ENCODE results near the gene TCL1A.

Gene TCL1A

GRCh38 chr14:95705518-95705917, 8.4 kb downstream of the TCL1A start:
- no peak for DNase-seq (ENCODE audit: low spot score)

DNA sequence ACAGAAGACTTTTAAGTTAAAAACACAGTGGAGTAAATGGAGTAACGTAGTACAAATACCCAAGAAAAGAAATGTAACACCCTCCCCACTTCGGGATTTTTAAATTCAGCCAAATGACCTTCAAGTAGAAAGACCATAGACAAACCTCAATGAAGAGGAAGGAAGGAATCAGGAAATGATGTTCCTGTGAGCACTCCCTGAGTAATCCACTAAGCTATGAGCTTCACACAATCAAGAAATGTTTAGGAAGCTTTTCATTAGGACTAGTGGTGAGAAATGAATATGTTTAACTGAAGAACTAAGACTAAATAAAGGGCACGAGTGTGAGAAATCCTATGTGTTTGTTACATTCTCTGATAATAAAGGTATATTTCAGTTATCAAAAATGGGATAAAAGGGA, 10.1 kb downstream of the TCL1A start:
- no peak for DNase-seq (ENCODE audit: low spot score)

DNA sequence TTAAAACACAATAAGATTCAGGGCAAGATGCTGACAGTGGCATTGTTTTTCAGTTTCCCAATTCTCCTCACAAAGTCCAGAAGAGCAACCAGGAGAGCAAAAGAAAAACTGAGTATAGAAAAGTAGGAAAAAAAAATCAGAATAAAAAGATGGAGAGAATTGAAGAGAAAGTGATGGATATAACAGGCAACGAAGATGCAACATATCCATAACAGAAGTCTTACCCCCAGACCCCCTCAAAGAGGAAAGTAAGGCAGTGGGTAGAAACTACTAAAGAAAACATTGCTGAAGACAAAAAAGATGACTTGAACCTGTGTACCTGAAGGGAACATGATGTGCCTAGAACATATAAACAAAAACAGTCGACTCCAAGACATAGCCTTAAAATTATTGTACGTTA, 10.6 kb downstream of the TCL1A start:
- no peak for DNase-seq (ENCODE audit: low spot score)

GRCh38 chr14:95701846-95702221, 12.1 kb downstream of the TCL1A start:
- no peak for DNase-seq (ENCODE audit: low spot score)

DNA sequence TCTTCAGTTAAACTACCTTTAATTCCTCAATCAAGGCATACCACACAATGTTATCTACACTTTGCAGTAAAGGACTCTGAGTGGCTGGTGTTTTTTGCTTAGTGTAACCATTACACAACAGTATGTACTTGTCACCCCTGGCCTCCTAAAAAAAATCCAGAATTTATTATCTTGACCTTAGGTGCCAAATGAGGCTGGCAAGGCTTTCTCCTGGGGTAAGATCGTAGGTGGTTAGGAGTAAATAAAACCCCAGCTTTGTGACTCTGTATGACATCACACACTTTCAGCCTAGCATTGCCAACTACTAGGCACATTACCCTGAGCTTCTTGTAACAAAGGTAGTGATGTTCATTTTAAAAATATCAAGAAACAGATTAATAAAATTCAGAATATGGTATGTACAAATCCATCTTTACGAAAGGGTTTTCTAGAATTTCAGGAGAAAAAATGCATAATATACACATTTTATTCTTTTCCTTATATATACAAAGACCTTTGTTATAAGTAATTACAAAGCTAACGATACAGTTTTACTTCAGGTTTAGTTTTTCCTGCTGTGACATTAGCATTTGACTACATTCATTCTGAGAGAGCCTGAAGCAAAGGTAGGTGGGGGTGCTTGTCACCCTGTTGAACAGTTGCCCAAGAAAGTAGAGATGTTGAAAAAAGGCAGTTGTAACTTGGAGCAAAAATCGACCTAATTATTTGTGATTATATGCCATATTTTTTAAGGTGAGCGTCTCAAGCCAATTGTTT, 13.5 kb downstream of the TCL1A start:
- no peak for DNase-seq (ENCODE audit: low spot score)

DNA sequence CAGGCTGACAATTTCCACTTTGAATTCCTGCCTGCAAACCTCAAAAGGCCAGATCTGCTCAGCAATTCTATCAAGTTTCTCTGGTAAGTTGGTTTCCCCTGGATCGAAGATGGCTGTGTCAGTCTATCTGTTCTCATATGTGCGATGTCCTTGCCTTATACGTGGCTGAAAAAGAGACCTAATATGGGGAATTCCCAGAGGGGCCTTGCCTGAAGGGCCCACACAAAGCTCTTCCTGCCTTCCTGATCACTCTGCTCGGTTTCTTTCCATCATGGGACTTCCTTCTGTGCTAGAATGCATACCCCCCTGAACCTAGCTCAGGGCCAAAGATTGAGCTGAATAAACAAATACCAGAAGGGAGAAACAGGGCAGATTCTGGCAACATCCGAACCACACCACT, 14.5 kb downstream of the TCL1A start:
- no peak for DNase-seq (ENCODE audit: low spot score)

DNA sequence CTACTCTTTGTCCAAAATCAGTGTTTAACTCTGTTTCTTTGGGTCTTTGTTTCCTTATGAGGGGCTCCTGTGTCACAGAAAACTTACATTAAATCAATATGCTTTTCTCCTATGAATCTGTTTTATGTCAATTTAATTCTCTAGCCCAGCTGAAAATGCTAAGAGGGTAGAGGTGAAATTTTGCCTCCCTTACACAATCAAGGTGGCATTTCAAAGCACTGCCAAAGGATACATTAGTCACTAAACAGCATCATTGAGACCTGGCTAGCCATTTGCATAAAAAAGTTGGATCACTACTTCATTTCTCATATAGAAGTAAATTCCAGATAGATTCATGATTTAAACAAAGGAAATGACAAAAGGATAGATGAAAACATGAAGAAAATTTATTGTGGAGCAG, 15.6 kb downstream of the TCL1A start:
- no peak for DNase-seq (ENCODE audit: low spot score)

DNA sequence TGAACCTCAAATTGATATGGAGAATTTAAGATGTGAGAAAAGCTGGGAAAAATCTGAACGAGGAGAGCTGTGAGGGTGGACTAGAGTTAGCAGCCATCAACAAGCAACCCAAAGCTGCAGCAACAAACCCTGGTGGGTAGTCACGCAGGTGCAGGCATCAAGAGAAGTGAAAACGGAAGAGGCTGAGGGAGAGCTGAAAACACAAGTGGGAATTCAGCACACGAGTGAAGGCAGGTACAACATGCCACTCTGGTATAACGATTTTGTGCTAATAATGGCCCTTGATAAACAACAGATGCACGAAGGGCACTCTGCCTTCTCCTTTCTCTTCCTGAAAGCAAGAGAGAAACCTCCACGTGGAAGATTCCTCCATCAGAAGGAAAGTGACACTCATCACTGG, 16.2 kb downstream of the TCL1A start:
- DNase-seq (ENCODE audit: low spot score), result no peak

- no peak for DNase-seq (ENCODE audit: low spot score)
Observed at GRCh38 chr14:95696741-95697140, 17.2 kb downstream of the TCL1A start.

- no peak for DNase-seq (ENCODE audit: low spot score)
Observed at GRCh38 chr14:95695913-95696312, 18.0 kb downstream of the TCL1A start.

GRCh38 chr14:95695051-95695450, 18.9 kb downstream of the TCL1A start:
- no peak for DNase-seq (ENCODE audit: low spot score)

DNA sequence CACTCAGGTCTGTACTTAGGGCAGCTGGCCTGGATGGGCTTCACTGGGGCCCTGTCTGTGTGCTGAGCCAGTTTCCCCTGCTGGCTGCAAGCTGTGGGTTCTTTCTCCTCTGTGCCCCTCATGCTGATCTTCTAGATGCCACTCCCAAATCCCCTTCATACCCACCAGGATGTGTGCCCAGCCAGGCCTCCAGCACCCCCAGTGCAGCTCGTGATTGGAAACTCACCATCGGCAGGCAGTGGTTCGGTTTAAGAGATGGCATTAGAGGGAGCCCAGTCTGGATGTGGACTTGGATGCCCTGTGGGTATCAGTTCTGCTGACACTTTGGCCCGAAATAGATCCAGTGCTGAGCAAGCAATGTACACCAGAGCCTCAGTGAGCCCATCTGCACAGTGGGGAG, 21.8 kb downstream of the TCL1A start:
- no peak for DNase-seq (ENCODE audit: low spot score)

GRCh38 chr14:95691591-95691990, 22.3 kb downstream of the TCL1A start:
- DNase-seq (ENCODE audit: low spot score), result no peak

DNA sequence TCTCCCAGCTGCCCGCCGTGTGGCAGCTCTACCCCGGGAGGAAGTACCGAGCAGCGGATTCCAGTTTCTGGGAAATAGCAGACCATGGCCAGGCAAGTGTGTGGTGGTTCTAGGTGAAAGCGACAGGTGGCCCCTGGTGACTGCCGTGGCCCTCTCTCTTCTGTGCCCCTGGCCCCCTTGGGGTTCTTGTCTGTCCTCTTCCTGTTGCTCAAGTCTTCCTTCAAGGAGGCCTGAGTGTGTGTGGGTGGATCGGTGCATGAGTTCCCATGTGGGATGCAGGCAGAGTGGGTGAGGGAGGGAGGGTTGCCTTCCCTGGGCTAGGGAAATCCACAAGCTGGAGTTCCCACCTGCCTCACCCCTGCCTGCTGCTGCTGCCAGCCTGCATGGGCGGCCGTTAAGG, 23.1 kb downstream of the TCL1A start:
- no peak for DNase-seq (ENCODE audit: low spot score)

DNA sequence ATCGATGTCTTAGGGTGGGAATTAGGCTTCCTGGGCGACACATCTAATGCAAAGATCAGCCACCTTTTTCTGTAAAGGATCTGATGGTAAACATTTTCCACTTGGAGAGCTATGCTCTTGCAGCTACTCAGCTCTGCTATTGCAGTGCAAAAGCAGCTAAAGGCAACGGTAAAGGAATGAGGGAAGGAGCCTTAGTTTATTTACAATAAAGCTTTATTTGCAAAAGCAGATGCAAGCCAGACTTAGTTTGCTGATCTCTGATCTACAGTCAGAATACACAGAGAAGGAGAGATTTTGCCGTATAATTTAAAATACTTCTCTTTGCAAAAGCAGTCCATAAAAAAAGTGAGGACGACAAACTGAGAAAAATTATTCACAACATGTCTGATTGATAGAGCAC, 24.5 kb downstream of the TCL1A start:
- no peak for DNase-seq (ENCODE audit: low spot score)

DNA sequence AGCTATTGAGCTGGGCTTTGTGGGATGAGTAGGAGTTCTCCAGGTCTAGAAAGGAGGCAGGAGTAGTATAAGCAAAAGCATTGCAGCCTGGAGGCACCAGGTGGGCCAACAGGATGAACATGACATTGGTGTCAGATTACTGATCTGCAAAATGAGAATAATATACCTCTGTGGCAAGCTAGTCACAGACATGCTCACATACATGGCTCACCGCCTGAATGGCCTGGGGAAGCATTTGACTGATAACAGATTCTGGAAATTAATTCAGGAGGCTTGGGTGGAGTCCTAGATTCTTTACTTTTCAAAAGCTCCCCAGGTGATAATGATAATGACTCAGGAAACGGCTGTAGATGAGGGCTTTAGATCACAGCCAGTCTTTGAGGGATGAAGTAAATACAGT, 27.0 kb downstream of the TCL1A start:
- no peak for DNase-seq (ENCODE audit: low spot score)

GRCh38 chr14:95685978-95686922, 27.7 kb downstream of the TCL1A start, which contains the start of gene TCL1B:
Gene TCL1B, plus strand, starts transcription at chr14:95686426. Its CDS starts 42 bp downstream, at chr14:95686468.
- no peak for DNase-seq (ENCODE audit: low spot score)

DNA sequence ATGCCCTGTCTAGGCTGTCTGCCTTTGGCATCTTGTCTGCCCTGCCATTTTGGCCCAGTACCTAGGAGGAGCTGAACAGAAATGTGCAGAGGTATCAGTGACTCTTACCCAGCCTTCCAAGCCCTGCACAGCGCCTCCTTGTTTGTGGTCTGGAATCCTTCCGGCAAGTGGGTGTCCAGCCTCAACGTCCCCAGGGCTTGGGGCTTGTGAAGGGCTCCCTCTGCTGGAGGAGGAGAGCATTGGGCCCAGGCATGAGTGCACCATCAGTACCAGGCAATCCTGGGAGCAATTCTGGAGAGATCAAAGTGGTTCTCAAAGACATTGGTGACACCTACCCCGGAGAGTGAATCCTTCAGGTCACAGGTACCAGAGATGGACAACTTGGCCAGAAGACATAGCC, 30.1 kb downstream of the TCL1A start:
- peak; percentile 66 for DNase-seq (ENCODE audit: low spot score)

- no peak for DNase-seq (ENCODE audit: low spot score)
Observed at GRCh38 chr14:95681153-95681552, 32.8 kb downstream of the TCL1A start.

- peak; percentile 56 for DNase-seq (ENCODE audit: low spot score)
Observed at GRCh38 chr14:95679998-95680735, 33.8 kb downstream of the TCL1A start.

- DNase-seq (ENCODE audit: low spot score), result no peak
Observed at GRCh38 chr14:95679148-95679815, 34.6 kb downstream of the TCL1A start.
